Thyroid gland (tissue), 4 donors: ENCODE measurements around the gene GTF2F2.

ENCODE experiments used
- CTCF ChIP-seq, 6 experiments: fragments of 200-600 bp in 3 of 6; fragments of 450-650 bp in 3 of 6; sonication (generic) in 3 of 6; IDR thresholded peaks; one replicate each; pipeline ENCODE4 v1.5.1; 2016 to 2019; ENCODE audit warnings: antibody characterized with exemption in 6 of 6, mild to moderate bottlenecking in 2 of 6, inconsistent platforms in 1 of 6, moderate library complexity in 1 of 6
- POLR2A ChIP-seq, 2 donors: fragments of 450-650 bp; IDR thresholded peaks; one replicate each; pipeline ENCODE4 v1.6.1; 2017; ENCODE audit warnings: antibody characterized with exemption in 2 of 2, mild to moderate bottlenecking in 2 of 2, moderate library complexity in 1 of 2

GRCh38 chr13:45179428-45179827, 59.1 kb downstream of the GTF2F2 start:
- no peak for TF ChIP-seq POLR2A (IDR thresholded peaks at IDR 0.05)
- no peak for TF ChIP-seq CTCF (IDR thresholded peaks at IDR 0.05)
